Bronchial epithelial cell (primary cell): ENCODE data around the gene TRIM71. TPM values are rescaled to one million over a fixed set of nuclear protein-coding genes. Genes with fewer than 3 reads are reported as not detected.

Experiments used
- DNase-seq: peaks from one replicate; pipeline ENCODE4 v3.0.0-alpha.2; 2010; ENCODE audit warnings: low read depth
- FAIRE-seq: peaks from 2 replicates; lab custom pipeline; 2011; peaks lifted over from hg19 to GRCh38; lab: Jason Lieb, UNC
- H3K27me3 ChIP-seq: 2 replicates; pipeline ENCODE4 v1.5.1; 2011; ENCODE audit warnings: low read length; ENCODE audit not compliant: control insufficient read depth, insufficient read depth
- H3K36me3 ChIP-seq: 2 replicates; pipeline ENCODE4 v1.5.1; 2011; ENCODE audit warnings: low read length; ENCODE audit not compliant: control insufficient read depth, insufficient read depth
- H3K4me3 ChIP-seq: 2 replicates; pipeline ENCODE4 v1.5.1; 2011; ENCODE audit warnings: mild to moderate bottlenecking, low read depth, low read length, control low read depth
- CTCF ChIP-seq: IDR thresholded peaks from 2 replicates; pipeline ENCODE4 v1.5.1; 2011; ENCODE audit warnings: mild to moderate bottlenecking, moderate library complexity, low read length, control low read depth, inconsistent platforms; ENCODE audit not compliant: insufficient read depth, severe bottlenecking
- total RNA-seq: library from RNA; depleted of rRNA; stranded (reverse); fragments of >200 nt; gene quantifications from 2 replicates; pipeline ENCODE4 v1.2.1, GENCODE V29; 2014

The TRIM71 gene
- total RNA-seq, 1 donor from 2014 or later, result not detected

GRCh38 chr3:32818229-32818969, 602 bp downstream of the TRIM71 start:
- H3K4me3 ChIP-seq, result no peak overlapping the region
- FAIRE-seq, result no peak
- no peaks in the 10 kb centered on the region for H3K36me3 ChIP-seq
- no peak for TF ChIP-seq CTCF
- H3K27me3 ChIP-seq, result peaks cover 47% of the 10 kb centered on the region
- DNase-seq, result no peak

GRCh38 chr3:32818970-32819511, 1.2 kb downstream of the TRIM71 start:
- no peak for DNase-seq
- TF ChIP-seq CTCF, result no peak
- Histone ChIP-seq H3K27me3 (peaks cover 47% of the 10 kb centered on the region), H3K4me3 (no peak overlapping the region), H3K36me3 (no peaks in the 10 kb centered on the region)
- no peak for FAIRE-seq

GRCh38 chr3:32819551-32820348, 2.0 kb downstream of the TRIM71 start:
- TF ChIP-seq CTCF, result no peak
- H3K36me3 ChIP-seq, result no peaks in the 10 kb centered on the region
- FAIRE-seq, result no peak
- H3K4me3 ChIP-seq, result no peak overlapping the region
- DNase-seq, result no peak
- H3K27me3 ChIP-seq, result peaks cover 47% of the 10 kb centered on the region

- peaks cover 47% of the 10 kb centered on the region for H3K27me3 ChIP-seq
- DNase-seq (no peak), FAIRE-seq (no peak)
- no peak overlapping the region for H3K4me3 ChIP-seq
- H3K36me3 ChIP-seq, result no peaks in the 10 kb centered on the region
- no peak for TF ChIP-seq CTCF
Measured at GRCh38 chr3:32820430-32820829, 2.6 kb downstream of the TRIM71 start.

- TF ChIP-seq CTCF, result no peak
- Histone ChIP-seq H3K36me3 (no peaks in the 10 kb centered on the region), H3K27me3 (peaks cover 41% of the 10 kb centered on the region), H3K4me3 (no peak overlapping the region)
- FAIRE-seq, result no peak
- DNase-seq, result no peak
Measured at GRCh38 chr3:32820971-32821685, 3.3 kb downstream of the TRIM71 start.
